Neural progenitor cell (in vitro differentiated cells): ENCODE data around the gene NWD2. TPM values are rescaled to one million over a fixed set of nuclear protein-coding genes. Genes with fewer than 3 reads are reported as not detected.
"Not testable (repeated sequence)": the region's sequence is repeated elsewhere in the genome, so short reads cannot be mapped to it uniquely, and the experiment has no call there.

Experiments used
- DNase-seq: peaks from one replicate; pipeline ENCODE4 v3.0.0-alpha.2; 2016; ENCODE audit warnings: low spot score
- H2AFZ ChIP-seq: fragments of 200-600 bp; sonication (generic); replicated peaks from 2 replicates; pipeline ENCODE4 v1.6.1; 2016; ENCODE audit warnings: antibody characterized with exemption
- H3F3A ChIP-seq: fragments of 200-600 bp; sonication (generic); 2 replicates; pipeline ENCODE4 v1.6.1; 2016; ENCODE audit warnings: antibody characterized with exemption, low read depth
- H3K27ac ChIP-seq: fragments of 200-600 bp; sonication (generic); 2 replicates; pipeline ENCODE4 v1.5.1; 2016; ENCODE audit warnings: mild to moderate bottlenecking
- H3K27me3 ChIP-seq: fragments of 200-600 bp; sonication (generic); 2 replicates; pipeline ENCODE4 v1.6.1; 2016; ENCODE audit warnings: mild to moderate bottlenecking, moderate library complexity
- H3K36me3 ChIP-seq: fragments of 200-600 bp; sonication (generic); 2 replicates; pipeline ENCODE4 v1.5.1; 2016
- H3K4me1 ChIP-seq: fragments of 200-600 bp; sonication (generic); 2 replicates; pipeline ENCODE4 v1.6.1; 2016; ENCODE audit warnings: mixed run types
- H3K4me2 ChIP-seq: fragments of 200-600 bp; sonication (generic); 2 replicates; pipeline ENCODE4 v1.6.1; 2016
- H3K4me3 ChIP-seq: fragments of 200-600 bp; sonication (generic); 2 replicates; pipeline ENCODE4 v1.5.1; 2016
- H3K79me2 ChIP-seq: fragments of 200-600 bp; sonication (generic); 2 replicates; pipeline ENCODE4 v1.6.1; 2016; ENCODE audit warnings: low read depth
- H3K9ac ChIP-seq: fragments of 200-600 bp; sonication (generic); 2 replicates; pipeline ENCODE4 v1.6.1; 2016
- H3K9me3 ChIP-seq: fragments of 200-600 bp; sonication (generic); 2 replicates; pipeline ENCODE4 v1.5.1; 2016; ENCODE audit warnings: low read depth
- H4K20me1 ChIP-seq: fragments of 200-600 bp; sonication (generic); 2 replicates; pipeline ENCODE4 v1.6.1; 2016; ENCODE audit warnings: low read depth
- H3K27ac Mint-ChIP-seq: 3 replicates; pipeline ENCODE4 v1.8.0; 2021; ENCODE audit warnings: mixed read lengths
- H3K27me3 Mint-ChIP-seq: 2 replicates; pipeline ENCODE4 v1.8.0; 2022; ENCODE audit warnings: low read depth, mild to moderate bottlenecking, inconsistent platforms, moderate library complexity, mixed read lengths; ENCODE audit not compliant: insufficient read depth
- H3K36me3 Mint-ChIP-seq: 3 replicates; pipeline ENCODE4 v1.8.0; 2021; ENCODE audit warnings: mixed read lengths
- H3K4me1 Mint-ChIP-seq: 3 replicates; pipeline ENCODE4 v1.8.0; 2021; ENCODE audit warnings: mixed read lengths
- H3K4me3 Mint-ChIP-seq: 3 replicates; pipeline ENCODE4 v1.8.0; 2021; ENCODE audit warnings: mild to moderate bottlenecking, moderate library complexity, mixed read lengths
- H3K9me3 Mint-ChIP-seq: 3 replicates; pipeline ENCODE4 v1.8.0; 2020; ENCODE audit warnings: mixed read lengths
- EZH2 ChIP-seq: fragments of 200-600 bp; sonication (generic); IDR thresholded peaks from 2 replicates; pipeline ENCODE4 v1.6.1; 2017; ENCODE audit warnings: antibody characterized with exemption, mild to moderate bottlenecking, moderate library complexity
- EZH2phosphoT487 ChIP-seq: fragments of 200-600 bp; sonication (generic); IDR thresholded peaks from 2 replicates; pipeline ENCODE4 v1.6.1; 2017; ENCODE audit warnings: antibody characterized with exemption
- microRNA-seq: library from miRNA; unstranded; fragments of <30 nt; microRNA quantifications from one replicate; pipeline ENCODE4, GENCODE V29; 2016
- small RNA-seq: library from RNA; depleted of rRNA; stranded (forward); fragments of <200 nt; gene quantifications from one replicate; pipeline ENCODE3, GENCODE V24; 2015
- total RNA-seq: library from RNA; depleted of rRNA; stranded (reverse); fragments of >200 nt; gene quantifications from 2 replicates; pipeline ENCODE4 v1.2.3, GENCODE V29; 2015; ENCODE audit warnings: low replicate concordance
- TF ChIP-seq, protein P1 (sequence below): fragments of 200-600 bp; sonication (generic); IDR thresholded peaks from 2 replicates; pipeline ENCODE4 v1.5.1; 2017; ENCODE audit warnings: antibody characterized with exemption, mild to moderate bottlenecking

Gene NWD2
- total RNA-seq, 1 donor from 2014 or later = not detected

DNA sequence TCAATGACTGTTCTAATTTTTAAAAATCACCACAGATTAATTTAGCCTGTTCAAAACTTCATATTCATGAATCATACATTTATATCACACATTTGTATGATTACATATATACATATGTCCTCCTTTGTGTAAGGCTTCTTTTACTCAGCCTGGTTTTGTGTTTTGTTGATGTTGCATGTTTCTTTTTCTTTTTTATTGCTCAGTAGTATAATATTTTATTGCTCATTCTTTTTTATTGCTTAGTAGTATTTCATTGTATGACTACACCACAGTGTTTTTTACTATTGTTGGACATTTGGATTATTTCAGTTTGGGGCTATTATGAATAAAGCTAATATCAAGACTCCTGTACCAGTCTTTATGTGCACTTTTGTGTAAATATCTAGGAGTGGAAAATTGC, 243.1 kb downstream of the NWD2 start:
- peaks cover 3% of the 10 kb centered on the region for H3K9me3 Mint-ChIP-seq
- H3K27ac Mint-ChIP-seq = no peak overlapping the region
- H3K36me3 Mint-ChIP-seq = no peaks in the 10 kb centered on the region
- Histone ChIP-seq H3K36me3 (no peaks in the 10 kb centered on the region), H3F3A (no peaks in the 10 kb centered on the region), H3K27ac (no peak overlapping the region), H3K79me2 (no peaks in the 10 kb centered on the region), H3K27me3 (no peaks in the 10 kb centered on the region), H4K20me1 (no peaks in the 10 kb centered on the region), H2AFZ (no peak overlapping the region), H3K4me2 (no peak overlapping the region), H3K9me3 (no peaks in the 10 kb centered on the region), H3K4me1 (peaks cover 8% of the 10 kb centered on the region), H3K9ac (no peak overlapping the region), H3K4me3 (no peak overlapping the region)
- TF ChIP-seq EZH2phosphoT487 = no peak
- no peak for DNase-seq
- H3K27me3 Mint-ChIP-seq = peaks cover 4% of the 10 kb centered on the region
- no peak overlapping the region for H3K4me3 Mint-ChIP-seq
- no peaks in the 10 kb centered on the region for H3K4me1 Mint-ChIP-seq

DNA sequence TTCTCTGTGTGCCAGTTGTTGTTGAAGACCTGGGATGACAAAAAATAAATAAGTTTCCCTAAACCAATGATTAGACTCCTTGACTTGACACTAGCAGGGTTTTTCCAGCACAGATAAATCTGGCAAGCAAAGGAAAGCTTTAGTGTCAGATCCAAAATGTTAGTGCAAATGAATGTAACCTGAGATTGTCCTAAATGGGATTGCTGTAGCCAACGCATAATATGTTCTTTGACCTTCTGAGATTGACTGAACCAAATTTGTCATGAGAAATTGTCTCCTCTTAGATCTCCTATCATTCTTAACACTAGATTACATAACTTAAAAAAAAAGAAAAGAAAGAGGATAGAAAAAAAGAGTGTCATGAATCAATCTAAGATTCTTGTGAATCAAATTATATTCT, 245.2 kb downstream of the NWD2 start:
- Histone ChIP-seq H3K79me2 (no peaks in the 10 kb centered on the region), H3K36me3 (no peaks in the 10 kb centered on the region), H3K9ac (no peak overlapping the region), H3K4me1 (peaks cover 8% of the 10 kb centered on the region), H3F3A (no peaks in the 10 kb centered on the region), H3K27ac (no peak overlapping the region), H4K20me1 (no peaks in the 10 kb centered on the region), H3K9me3 (no peaks in the 10 kb centered on the region), H3K4me3 (no peak overlapping the region), H3K4me2 (no peak overlapping the region), H3K27me3 (no peaks in the 10 kb centered on the region), H2AFZ (no peak overlapping the region)
- no peak overlapping the region for H3K4me3 Mint-ChIP-seq
- no peak for DNase-seq
- no peaks in the 10 kb centered on the region for H3K4me1 Mint-ChIP-seq
- no peak overlapping the region for H3K27ac Mint-ChIP-seq
- TF ChIP-seq, protein P1, sequence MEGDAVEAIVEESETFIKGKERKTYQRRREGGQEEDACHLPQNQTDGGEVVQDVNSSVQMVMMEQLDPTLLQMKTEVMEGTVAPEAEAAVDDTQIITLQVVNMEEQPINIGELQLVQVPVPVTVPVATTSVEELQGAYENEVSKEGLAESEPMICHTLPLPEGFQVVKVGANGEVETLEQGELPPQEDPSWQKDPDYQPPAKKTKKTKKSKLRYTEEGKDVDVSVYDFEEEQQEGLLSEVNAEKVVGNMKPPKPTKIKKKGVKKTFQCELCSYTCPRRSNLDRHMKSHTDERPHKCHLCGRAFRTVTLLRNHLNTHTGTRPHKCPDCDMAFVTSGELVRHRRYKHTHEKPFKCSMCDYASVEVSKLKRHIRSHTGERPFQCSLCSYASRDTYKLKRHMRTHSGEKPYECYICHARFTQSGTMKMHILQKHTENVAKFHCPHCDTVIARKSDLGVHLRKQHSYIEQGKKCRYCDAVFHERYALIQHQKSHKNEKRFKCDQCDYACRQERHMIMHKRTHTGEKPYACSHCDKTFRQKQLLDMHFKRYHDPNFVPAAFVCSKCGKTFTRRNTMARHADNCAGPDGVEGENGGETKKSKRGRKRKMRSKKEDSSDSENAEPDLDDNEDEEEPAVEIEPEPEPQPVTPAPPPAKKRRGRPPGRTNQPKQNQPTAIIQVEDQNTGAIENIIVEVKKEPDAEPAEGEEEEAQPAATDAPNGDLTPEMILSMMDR = no peak
- no peak for TF ChIP-seq EZH2
- TF ChIP-seq EZH2phosphoT487 = no peak
- no peaks in the 10 kb centered on the region for H3K9me3 Mint-ChIP-seq
- peaks cover 4% of the 10 kb centered on the region for H3K27me3 Mint-ChIP-seq
- no peaks in the 10 kb centered on the region for H3K36me3 Mint-ChIP-seq

DNA sequence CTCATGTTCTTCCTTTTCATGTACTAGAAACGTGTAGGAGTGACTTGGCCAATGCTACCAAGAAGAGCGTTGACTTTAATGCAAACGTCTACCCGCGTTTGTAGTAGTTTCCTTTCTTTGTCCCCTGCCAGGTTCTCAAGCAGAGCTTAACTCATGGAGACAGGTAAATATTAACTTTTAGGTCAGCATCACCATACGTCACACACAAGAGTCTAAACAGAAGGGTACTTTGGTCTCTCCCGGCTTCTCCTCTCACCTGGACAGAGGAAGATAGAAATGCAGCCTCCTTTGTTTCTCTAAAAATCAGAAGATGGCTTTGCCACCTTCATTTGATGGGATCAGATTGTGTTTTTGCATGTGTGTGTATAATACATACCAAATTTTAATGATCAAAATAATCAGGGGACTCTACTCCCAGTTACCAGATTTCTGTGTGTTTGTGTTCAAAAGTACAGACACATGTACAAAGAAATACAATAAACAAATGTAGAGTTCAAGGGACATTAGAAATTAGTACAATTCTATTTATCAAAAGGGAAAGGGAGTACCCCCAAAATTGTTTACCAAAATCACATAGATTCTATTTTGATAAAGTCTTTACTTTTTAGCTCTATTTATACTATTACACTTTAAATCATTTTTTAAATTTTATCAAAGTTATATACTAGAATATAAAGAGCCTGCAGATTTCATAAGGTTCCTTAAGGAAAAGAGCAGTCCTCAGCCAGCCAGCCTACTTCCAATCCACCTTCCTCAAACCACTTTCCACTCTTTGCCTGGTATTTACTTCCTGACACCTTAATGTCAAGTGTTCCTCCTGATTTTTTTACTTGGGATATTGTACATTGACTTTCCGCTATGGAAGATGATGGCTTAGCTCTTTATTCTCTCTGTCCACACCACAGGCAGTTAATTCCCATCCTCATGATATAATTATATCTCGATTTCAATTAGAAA, 246.1 kb downstream of the NWD2 start:
- no peak overlapping the region for H3K9ac ChIP-seq
- H3K27me3 ChIP-seq = no peaks in the 10 kb centered on the region
- Mint-ChIP-seq H3K4me3 (no peak overlapping the region), H3K9me3 (peaks cover 2% of the 10 kb centered on the region), H3K4me1 (no peaks in the 10 kb centered on the region), H3K27ac (no peak overlapping the region), H3K27me3 (peaks cover 6% of the 10 kb centered on the region), H3K36me3 (no peaks in the 10 kb centered on the region)
- no peaks in the 10 kb centered on the region for H3K36me3 ChIP-seq
- H2AFZ ChIP-seq = no peak overlapping the region
- H3K79me2 ChIP-seq = no peaks in the 10 kb centered on the region
- no peak overlapping the region for H3K4me2 ChIP-seq
- DNase-seq = no peak
- no peak overlapping the region for H3K27ac ChIP-seq
- H3F3A ChIP-seq = no peaks in the 10 kb centered on the region
- peaks cover 8% of the 10 kb centered on the region for H3K4me1 ChIP-seq
- no peak overlapping the region for H3K4me3 ChIP-seq
- no peaks in the 10 kb centered on the region for H4K20me1 ChIP-seq
- TF ChIP-seq EZH2phosphoT487 = no peak
- TF ChIP-seq EZH2 = no peak
- TF ChIP-seq, protein P1 = no peak
- H3K9me3 ChIP-seq = no peaks in the 10 kb centered on the region

DNA sequence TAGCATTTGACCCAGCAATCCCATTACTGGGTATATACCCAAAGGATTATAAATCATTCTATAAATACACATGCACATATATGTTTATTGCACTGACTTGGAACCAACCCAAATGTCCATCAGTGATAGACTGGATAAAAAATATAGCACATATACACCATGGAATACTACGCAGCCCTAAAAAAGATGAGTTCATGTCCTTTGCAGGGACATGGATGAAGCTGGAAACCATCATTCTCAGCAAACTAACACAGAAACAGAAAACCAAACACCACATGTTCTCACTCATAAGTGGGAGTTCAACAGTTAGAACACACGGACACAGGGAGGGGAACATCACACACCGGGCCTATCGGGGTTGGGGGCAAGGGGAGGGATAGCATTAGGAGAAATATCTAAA, 250.8 kb downstream of the NWD2 start:
- H3K9me3 ChIP-seq, H3K4me2 ChIP-seq, H3F3A ChIP-seq, H3K27ac ChIP-seq, H3K4me1 ChIP-seq, H3K36me3 ChIP-seq, H3K4me3 ChIP-seq, H3K4me1 Mint-ChIP-seq, H3K36me3 Mint-ChIP-seq, H4K20me1 ChIP-seq, H3K27ac Mint-ChIP-seq, H3K27me3 ChIP-seq, H3K4me3 Mint-ChIP-seq, H3K79me2 ChIP-seq, DNase-seq, H3K9ac ChIP-seq, H3K27me3 Mint-ChIP-seq, H2AFZ ChIP-seq: not testable (repeated sequence)
- H3K9me3 Mint-ChIP-seq = peaks cover 19% of the 10 kb centered on the region

Small RNAs within 50 kb of the gene (microRNA-seq; reads per million reads assigned to microRNA genes)
- not detected for gene MIR4801

Small RNAs within 50 kb of the gene (small RNA-seq; reads per million reads assigned to genes)
- not detected for gene MIR4801
